ENCODE results near the gene PLAU.
"Not testable (repeated sequence)": the region's sequence is repeated elsewhere in the genome, so short reads cannot be mapped to it uniquely, and the experiment has no call there.

Gene PLAU

GRCh38 chr10:73876971-73877370 is 34.0 kb upstream of the PLAU start:
- ATAC-seq, result no peak

DNA sequence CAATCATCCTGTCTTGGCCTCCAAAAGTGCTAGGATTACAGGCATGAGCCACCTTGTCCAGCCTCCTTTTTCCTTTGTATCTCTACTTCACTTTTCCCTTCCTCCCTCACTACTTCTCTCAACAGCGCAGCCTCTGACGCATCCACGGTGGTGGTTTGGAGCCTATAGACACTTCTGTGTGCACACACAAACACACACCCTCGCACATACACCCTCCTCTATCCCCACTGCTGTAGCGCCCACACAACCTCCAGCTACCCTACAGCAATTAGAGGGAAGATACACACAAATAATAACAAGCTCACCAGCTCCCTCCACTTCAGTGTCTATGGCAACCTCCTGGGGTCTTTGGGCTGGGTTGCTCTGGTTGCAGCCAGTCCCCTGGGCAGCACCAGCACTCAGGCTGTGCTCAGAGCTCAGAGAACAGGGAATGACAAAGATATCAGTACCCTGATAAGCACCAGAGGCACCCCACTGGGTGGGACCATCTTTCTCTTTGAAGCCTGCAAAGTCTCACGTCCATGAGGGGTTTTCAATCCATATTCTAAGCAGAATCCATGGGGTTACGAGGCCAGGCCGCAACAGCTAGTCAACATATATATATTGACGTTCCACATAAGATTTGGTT is 33.3 kb upstream of the PLAU start:
- no peak for ATAC-seq

DNA sequence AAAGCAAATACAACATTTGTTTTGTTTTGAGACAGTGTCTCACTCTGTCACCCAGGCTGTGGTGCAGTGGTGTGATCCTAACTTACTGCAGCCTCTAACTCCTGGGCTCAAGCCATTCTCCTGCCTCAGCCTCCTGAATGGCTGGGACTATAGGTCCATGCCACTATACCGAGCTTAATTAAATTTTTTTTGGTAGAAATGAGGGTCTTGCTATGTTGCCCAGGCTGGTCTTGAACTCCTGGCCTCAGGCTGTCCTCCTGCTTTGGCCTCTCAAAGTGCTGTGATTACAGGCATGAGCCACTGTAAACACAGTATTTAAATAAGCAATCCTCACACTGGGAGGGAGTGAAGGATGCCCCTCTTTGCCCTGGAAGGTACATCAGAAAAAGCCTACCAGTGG is 32.6 kb upstream of the PLAU start:
- no peak for ATAC-seq

DNA sequence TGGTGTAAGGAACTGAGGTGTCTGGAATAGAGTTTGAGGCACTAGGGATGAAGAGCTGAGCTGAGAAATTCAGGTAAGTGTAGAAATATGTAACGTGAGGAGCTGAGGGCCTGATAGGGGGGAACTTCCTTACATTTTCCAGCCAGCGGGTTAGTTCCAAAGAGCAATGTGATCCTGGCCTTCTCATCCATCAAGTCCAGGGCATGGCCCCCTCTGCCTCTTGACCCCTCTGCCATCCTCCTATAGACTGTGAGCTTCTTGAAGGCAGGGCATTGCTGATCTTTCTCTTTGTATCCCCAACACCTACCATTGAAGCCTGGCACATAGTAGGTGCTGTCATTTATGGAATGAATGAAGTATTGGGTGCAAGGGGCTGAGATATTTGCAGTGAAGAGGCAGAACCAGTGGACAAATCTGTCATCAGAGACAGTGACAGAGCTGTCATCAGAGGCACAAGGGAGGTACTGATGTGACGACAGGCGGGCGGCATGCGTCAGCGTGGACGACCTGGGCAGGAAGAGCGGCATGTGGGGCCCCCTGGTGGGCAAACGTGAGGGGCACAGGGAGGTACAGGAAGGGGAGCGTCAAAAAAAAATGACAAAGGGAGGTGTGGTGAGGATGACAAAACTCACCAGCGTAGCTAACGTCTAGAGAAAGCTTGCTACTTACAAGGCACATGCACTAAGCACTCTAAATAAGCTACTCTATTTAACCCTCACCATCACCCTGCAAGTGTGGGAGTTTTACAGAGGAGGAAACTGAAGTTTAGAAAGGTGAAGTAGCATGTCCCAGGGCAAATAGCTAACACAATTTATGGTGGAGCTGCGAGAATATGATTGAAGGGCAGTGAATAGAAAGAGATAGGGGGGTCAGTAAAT is 31.4 kb upstream of the PLAU start:
- ATAC-seq, result peak; percentile 95 to 96

DNA sequence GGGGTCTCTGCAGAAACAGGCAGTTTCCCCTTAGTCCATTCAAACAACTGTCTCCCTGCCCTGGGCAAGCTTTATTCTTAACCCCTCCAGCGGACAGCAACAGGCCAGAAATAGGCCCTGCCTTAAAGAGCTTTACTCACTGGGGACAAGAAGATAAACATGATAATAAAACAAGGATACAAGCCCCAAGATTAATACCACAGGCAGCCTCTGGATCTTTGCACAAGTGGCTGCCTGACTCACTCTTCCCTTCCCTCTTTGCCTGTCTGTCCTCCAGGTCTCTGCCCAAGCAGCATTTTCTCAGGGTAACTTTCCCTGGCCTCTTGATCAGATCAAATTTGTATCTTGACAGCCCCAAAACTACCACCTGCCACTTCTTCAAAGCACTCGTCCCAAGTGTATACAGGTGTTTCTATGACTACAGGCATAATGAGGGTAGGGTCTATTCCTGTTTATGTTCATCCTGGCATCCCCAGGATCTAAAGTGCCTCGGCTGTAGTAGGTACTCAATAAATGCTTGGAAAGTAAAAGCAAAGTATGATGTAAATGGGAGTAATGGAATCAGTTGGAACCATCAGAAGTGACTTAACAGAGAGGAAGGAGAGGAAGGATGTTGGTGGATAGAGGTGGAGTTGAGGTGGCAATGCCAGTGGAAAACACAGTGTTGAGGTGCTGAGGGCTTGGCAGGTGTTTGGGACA is 29.6 kb upstream of the PLAU start:
- no peak for ATAC-seq

DNA sequence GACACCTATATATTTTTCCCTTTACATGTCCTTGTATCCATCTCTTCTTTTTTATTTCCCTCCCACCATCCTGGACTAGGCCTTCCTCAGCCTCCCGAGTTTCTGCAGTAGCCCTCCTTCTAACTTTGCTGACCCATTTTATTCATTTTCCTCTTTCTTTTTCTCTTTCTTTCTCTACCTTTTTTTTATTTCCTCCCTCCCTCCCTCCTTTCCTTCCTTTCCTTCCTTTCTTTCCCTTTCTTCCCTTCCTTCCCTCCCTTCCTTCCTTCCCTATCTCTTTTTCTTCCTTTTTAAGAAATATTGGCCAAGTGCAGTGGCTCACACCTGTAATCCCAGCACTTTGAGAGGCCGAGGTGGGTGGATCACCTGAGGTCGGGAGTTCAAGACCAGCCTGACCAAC is 26.9 kb upstream of the PLAU start:
- ATAC-seq, result no peak

DNA sequence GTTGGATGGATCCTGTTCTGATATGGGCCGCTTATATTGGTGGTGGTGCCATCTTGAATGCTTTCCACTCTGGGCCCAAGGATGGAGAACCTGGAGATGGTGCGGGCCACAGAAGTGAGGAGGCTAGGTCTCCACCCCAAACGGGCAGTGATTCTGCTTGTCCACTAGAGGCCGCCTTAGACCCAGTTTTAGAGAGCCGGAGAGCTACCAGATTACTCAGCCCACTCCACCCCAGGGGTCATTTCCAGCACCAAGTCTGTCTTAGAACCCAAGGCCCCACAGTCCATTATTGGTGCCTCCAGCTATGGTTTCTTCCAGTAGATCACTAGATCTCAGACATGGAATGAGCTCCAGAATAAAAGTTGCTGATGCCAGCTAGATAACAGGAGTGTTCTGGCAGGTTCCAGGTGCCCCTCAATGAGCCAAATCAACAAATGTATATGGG is 24.8 kb upstream of the PLAU start:
- peak; percentile 88 to 89 for ATAC-seq

- no peak for ATAC-seq
Measured at GRCh38 chr10:73886661-73887293, 24.2 kb upstream of the PLAU start.

- ATAC-seq, result no peak
Measured at GRCh38 chr10:73887294-73888039, 23.5 kb upstream of the PLAU start.

DNA sequence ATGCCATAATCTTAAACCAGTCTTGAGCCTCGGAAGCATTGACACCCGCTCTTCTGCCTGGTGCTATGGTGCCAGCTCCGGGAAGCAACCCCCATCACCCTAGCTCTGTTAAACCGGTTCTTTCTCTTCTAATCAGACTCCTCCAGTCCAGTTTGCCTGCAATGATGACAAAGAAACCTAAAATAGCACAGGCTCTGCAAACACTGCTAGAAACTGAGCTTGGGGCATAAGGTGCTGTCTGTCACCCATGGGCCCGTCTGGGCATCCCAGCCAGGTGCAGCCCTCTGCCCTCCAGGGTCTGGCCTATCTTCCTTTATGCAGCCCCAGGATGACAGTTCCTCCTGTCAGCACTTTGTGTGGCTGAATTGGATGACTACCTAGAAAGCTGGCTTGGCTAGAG is 22.4 kb upstream of the PLAU start:
- no peak for ATAC-seq

DNA sequence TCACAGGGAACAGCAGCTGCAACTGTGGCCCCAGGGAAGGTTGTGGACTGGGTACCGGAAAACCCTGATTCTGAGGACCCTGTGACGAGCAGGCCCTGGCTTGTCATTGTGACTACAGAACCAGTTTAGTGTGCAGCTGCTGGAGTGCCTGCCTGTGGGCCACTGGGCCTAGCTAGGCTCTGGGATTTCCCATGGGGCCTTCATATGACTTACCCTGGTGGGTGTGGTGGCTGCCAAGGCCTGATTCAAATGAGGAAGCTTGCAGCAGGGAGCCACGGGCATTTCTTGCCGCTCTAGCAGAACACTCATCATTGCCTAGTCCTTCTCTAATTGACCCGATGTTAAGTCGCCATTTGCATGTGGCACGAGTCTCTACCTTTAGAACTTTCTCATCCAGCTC is 21.9 kb upstream of the PLAU start:
- peak; percentile 77 to 79 for ATAC-seq

DNA sequence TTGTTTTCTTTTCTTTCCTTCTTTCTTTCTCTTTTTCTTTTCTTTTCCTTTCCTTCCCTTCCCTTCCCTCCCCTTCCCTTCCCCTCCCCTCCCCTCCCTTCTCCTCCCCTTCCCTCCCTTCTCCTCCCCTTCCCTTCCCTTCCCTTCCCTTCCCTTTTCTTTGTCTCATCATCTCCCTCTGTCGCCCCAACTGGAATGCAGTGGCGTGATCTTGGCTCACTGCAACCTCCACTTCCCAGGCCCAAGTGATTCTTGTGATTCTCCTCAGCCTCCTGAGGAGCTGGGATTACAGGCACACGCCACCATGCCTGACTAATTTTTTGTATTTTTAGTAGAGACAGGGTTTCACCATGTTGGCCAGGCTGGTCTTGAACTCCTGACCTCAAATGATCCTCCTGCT is 21.5 kb upstream of the PLAU start:
- ATAC-seq, result not testable (repeated sequence)

DNA sequence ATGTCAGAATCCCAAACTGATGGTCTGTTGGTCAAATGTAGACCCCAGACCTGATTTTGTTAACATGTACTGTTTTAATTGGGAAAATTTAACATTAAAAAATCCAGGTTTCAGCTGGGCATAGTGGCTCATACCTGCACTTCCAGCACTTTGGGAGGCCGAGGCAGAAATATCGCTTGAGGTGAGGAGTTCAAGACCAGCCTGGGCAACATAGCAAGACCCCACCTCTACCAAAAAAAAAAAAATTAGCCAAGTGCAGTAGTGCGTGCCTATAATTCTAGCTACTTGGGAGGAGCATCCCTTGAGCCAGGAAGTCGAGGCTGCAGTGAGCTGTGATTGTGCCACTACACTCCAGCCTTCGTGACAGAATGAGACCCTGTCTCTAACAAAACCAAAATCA is 20.7 kb upstream of the PLAU start:
- no peak for ATAC-seq

GRCh38 chr10:73890830-73891229 is 20.1 kb upstream of the PLAU start:
- not testable (repeated sequence) for ATAC-seq

DNA sequence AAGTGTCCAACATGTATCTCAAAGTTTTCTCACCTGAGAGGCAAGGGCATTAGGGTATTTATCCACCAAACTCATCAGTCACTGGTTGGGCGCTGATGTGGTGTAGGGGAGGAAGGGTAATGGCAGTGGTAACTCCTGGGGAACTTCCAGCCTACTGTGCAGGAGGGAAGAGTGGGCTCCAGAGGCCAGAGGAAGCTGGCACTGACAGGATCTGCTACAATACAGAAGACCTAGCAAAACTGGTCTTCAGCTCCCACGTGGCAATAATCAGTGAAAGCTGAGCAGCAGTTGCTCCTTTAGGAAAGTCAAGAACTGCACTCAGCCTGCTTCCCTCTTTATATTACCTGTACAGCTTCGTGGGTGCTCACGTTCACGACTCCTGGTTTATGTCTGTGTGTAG is 19.4 kb upstream of the PLAU start:
- ATAC-seq, result no peak

- ATAC-seq, result no peak
Measured at GRCh38 chr10:73892310-73893030, 18.5 kb upstream of the PLAU start.

- no peak for ATAC-seq
Measured at GRCh38 chr10:73893426-73893825, 17.5 kb upstream of the PLAU start.

DNA sequence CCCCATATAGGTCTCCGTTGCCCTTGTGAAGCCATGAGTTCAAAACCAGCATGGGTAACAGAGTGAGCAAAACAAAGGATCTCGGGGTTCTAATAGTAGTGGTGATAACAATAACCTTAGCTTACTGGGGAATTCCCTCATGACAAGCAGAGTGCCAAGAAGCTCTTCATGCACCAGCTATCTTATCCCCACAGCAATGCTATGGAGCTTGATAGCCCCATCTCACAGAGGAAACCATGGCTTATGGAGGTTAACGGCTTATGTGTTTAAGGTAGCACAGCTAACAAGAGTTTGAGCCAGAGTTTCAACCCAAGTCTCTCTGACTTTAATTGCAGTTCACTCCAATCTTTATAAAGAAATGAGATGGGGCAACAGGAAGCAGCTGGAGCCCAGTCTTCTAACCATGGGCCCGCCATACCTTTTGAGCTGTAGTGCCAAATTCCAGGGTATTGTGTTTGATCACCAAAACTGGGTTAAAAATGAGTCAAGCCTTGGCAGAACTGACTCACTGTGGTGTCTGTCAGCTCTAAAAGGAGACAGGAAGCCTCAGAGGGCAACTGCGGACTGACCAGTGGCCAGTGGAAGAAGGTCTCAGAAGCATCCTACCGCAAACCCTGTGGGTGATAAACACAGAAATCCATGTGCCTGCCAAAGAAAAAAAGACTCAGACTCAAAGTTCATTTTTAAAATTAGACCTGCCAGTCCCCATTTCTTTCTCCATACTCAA is 16.5 kb upstream of the PLAU start:
- ATAC-seq, result peak; percentile 61 to 76

GRCh38 chr10:73895381-73895780 is 15.6 kb upstream of the PLAU start:
- not testable (repeated sequence) for ATAC-seq

GRCh38 chr10:73897693-73898092 is 13.2 kb upstream of the PLAU start:
- ATAC-seq, result no peak

All from activated CD4-positive, CD25-positive, alpha-beta regulatory T cell treated with anti-CD3 and anti-CD28 coated beads, Interleukin-2, amount 50 U/mL, for 24 hours (primary cell).